ENCODE results near the gene VCP.

GRCh38 chr9:35056571-35057270 is 15.7 kb downstream of the VCP start:
- no peak for TF ChIP-seq CTCF (IDR thresholded peaks at IDR 0.05)
- no peak for TF ChIP-seq POLR2A (IDR thresholded peaks at IDR 0.05)

Data from tibial nerve (tissue), 3 donors.